ENCODE measurements around the gene ENPP7.

ENPP7 gene

GRCh38 chr17:79705674-79706073 is 25.1 kb upstream of the ENPP7 start:
- DNase-seq, result no peak

- no peak for DNase-seq
Observed at GRCh38 chr17:79706931-79707850, 23.6 kb upstream of the ENPP7 start.

- peak; percentile 44 to 46 for DNase-seq
Observed at GRCh38 chr17:79707931-79708891, 22.5 kb upstream of the ENPP7 start.

GRCh38 chr17:79711715-79712305 is 18.9 kb upstream of the ENPP7 start:
- no peak for DNase-seq

- no peak for DNase-seq
Observed at GRCh38 chr17:79713391-79713790, 17.4 kb upstream of the ENPP7 start.

GRCh38 chr17:79714176-79715097 is 16.3 kb upstream of the ENPP7 start:
- no peak for DNase-seq

GRCh38 chr17:79715098-79715942 is 15.4 kb upstream of the ENPP7 start:
- no peak for DNase-seq

GRCh38 chr17:79715943-79716797 is 14.6 kb upstream of the ENPP7 start:
- DNase-seq, result no peak

- DNase-seq, result no peak
Observed at GRCh38 chr17:79720705-79721292, 9.9 kb upstream of the ENPP7 start.

- no peak for DNase-seq
Observed at GRCh38 chr17:79721993-79722671, 8.6 kb upstream of the ENPP7 start.

- DNase-seq, result no peak
Observed at GRCh38 chr17:79722787-79723186, 8.0 kb upstream of the ENPP7 start.

GRCh38 chr17:79728169-79728907 is 2.4 kb upstream of the ENPP7 start:
- peak; percentile 75 to 76 for DNase-seq

GRCh38 chr17:79728908-79729471 is 1.8 kb upstream of the ENPP7 start:
- DNase-seq, result no peak

- no peak for DNase-seq
Observed at GRCh38 chr17:79729761-79730160, 982 bp upstream of the ENPP7 start.

- DNase-seq, result no peak
Observed at GRCh38 chr17:79730437-79730768, 340 bp upstream of the ENPP7 start.

GRCh38 chr17:79732254-79732653 is 1.5 kb downstream of the ENPP7 start:
- DNase-seq, result no peak

- no peak for DNase-seq
Observed at GRCh38 chr17:79732804-79733691, 2.3 kb downstream of the ENPP7 start.
